ENCODE data around the gene ADGRF5. TPM values are rescaled to one million over a fixed set of nuclear protein-coding genes. Genes with fewer than 3 reads are reported as not detected.

Gene ADGRF5
- total RNA-seq, 1 experiment from 2014 or later, result not detected

DNA sequence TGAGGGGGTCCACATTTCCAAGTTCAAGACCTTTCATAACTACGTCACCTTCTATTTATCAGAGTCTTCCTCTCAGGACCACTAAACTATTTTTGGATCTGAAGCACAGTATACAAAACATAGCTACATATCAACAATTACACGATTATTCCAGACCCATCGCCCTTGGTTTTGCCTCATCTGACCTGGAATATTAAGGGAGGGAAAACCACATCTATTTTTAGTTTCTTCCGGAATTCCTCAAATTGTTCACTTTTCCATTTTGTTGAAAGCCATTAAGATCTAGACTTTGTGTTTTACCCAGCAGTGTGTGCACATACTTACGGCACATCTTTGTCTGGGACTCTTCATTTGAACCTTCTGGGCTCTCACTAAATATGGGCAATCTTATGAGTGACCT is 12.0 kb upstream of the ADGRF5 start:
- in situ Hi-C loops (cut with HindIII; ENCODE audit: low pct_unique_long_range_greater_than_20kb, low sequenced_read_pairs), result no loop called here
- no peak for DNase-seq (ENCODE audit: low read depth)

GRCh38 chr6:46932526-46933319 is 11.0 kb upstream of the ADGRF5 start:
- in situ Hi-C loops (cut with HindIII; ENCODE audit: low pct_unique_long_range_greater_than_20kb, low sequenced_read_pairs), result no loop called here
- peak; percentile 40 for DNase-seq (ENCODE audit: low read depth)

DNA sequence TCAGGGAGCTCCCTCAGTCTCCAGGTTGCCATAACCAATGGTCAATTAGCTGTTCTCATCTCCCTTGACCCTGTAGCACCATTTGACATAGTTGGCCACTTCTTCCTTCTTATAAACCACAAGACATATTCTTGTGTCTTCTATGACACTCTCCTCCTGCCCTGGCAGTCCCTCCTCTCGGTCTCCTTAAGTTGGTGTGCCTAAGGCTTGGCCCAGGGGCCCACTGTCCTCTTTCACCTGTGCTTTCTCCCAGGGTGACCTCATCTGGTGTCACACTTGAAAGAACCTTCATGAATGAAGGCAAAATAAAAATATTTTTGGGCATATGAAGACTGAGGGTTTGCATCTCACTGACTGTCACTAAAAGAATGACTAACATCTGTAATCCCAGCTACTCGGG is 9.7 kb upstream of the ADGRF5 start:
- in situ Hi-C loops (cut with HindIII; ENCODE audit: low pct_unique_long_range_greater_than_20kb, low sequenced_read_pairs), result no loop called here
- no peak for DNase-seq (ENCODE audit: low read depth)

- no peak for DNase-seq (ENCODE audit: low read depth)
- in situ Hi-C loops (cut with HindIII; ENCODE audit: low pct_unique_long_range_greater_than_20kb, low sequenced_read_pairs), result no loop called here
These were observed 8.6 kb upstream of the ADGRF5 start for GRCh38 chr6:46930331-46930730.

GRCh38 chr6:46927066-46927465 is 5.3 kb upstream of the ADGRF5 start:
- DNase-seq (ENCODE audit: low read depth), result no peak
- in situ Hi-C loops (cut with HindIII; ENCODE audit: low pct_unique_long_range_greater_than_20kb, low sequenced_read_pairs), result no loop called here

- no peak for DNase-seq (ENCODE audit: low read depth)
- in situ Hi-C loops (cut with HindIII; ENCODE audit: low pct_unique_long_range_greater_than_20kb, low sequenced_read_pairs), result no loop called here
These were observed 4.7 kb upstream of the ADGRF5 start for GRCh38 chr6:46926481-46926880.

- in situ Hi-C loops (cut with HindIII; ENCODE audit: low pct_unique_long_range_greater_than_20kb, low sequenced_read_pairs), result no loop called here
These were observed 4.0 kb upstream of the ADGRF5 start for GRCh38 chr6:46925563-46926253.

DNA sequence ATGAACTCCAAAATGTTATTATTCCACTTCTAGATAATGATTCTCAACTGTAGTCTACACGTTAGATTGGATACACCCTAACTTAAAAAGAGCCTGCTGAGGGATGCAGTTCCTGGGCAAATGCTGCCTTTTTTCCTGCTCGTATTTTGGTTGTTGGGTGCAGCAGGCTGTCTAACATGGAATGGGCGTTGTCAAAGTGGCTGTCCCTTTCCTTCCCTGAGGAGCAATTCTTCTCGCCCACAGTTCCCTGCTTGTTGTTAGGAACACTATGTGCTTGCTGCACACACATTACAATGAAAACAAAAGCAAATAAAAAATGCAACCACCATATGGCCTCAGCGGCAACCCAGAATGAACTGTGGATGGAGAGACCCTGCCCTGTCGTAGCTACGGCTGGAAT is 1.7 kb upstream of the ADGRF5 start:
- no peak for DNase-seq (ENCODE audit: low read depth)
- in situ Hi-C loops (cut with HindIII; ENCODE audit: low pct_unique_long_range_greater_than_20kb, low sequenced_read_pairs), result no loop called here

More at GRCh38 chr6:46925563-46926253, 4.0 kb upstream of the ADGRF5 start:
- DNase-seq (ENCODE audit: low read depth), result no peak

DNA sequence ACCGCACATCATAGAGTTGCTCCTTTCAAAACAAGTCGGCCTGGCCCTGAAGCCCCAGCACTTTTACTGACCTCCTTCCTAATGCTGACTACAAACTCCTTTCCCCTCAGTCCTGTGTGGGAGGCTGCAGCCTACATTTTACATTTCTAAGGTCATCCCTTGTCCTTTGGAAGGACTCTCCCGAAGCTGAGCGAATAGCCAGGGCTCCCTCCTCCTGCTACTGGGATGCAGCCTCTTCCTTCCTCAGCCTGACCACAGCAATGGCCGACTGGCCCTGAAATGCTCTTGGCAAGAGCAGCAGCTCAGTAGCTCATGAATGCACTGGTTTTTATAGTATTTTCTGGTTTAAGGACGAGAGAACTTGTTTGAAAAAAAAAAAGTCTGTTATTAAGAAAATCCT is 679 bp downstream of the ADGRF5 start:
- no peak for DNase-seq (ENCODE audit: low read depth)
- in situ Hi-C loops (cut with HindIII; ENCODE audit: low pct_unique_long_range_greater_than_20kb, low sequenced_read_pairs), result no loop called here

GRCh38 chr6:46918806-46919205 is 2.9 kb downstream of the ADGRF5 start:
- in situ Hi-C loops (cut with HindIII; ENCODE audit: low pct_unique_long_range_greater_than_20kb, low sequenced_read_pairs), result no loop called here
- no peak for DNase-seq (ENCODE audit: low read depth)

DNA sequence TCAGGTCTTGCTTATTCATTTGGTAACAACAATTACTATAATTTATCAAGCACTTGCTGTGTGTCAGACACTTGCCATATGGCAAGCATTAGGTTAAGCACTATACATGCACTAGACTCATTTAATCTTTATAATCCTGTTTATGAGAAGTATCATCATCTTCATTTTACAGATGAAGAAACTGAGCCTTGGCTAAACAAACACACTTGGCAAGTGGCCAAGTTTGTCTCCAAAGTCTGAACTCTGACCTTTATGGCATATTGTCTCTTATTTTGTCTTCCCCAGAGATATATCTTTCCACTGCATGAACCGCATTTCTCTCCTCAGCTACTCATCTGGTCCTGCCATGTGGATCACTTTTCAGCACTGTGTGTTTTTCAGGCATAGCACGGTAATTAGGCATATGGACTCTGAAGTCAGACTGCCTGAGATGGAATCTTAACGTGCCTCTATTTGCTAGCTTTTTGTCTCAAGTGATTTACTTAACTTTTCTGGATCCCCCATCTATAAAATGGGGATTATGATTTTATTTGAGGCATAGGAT is 4.7 kb downstream of the ADGRF5 start:
- no peak for DNase-seq (ENCODE audit: low read depth)
- in situ Hi-C loops (cut with HindIII; ENCODE audit: low pct_unique_long_range_greater_than_20kb, low sequenced_read_pairs), result no loop called here

GRCh38 chr6:46915866-46916265 is 5.9 kb downstream of the ADGRF5 start:
- in situ Hi-C loops (cut with HindIII; ENCODE audit: low pct_unique_long_range_greater_than_20kb, low sequenced_read_pairs), result no loop called here
- no peak for DNase-seq (ENCODE audit: low read depth)

- in situ Hi-C loops (cut with HindIII; ENCODE audit: low pct_unique_long_range_greater_than_20kb, low sequenced_read_pairs), result no loop called here
- no peak for DNase-seq (ENCODE audit: low read depth)
These were observed 6.4 kb downstream of the ADGRF5 start for GRCh38 chr6:46915380-46915779.

DNA sequence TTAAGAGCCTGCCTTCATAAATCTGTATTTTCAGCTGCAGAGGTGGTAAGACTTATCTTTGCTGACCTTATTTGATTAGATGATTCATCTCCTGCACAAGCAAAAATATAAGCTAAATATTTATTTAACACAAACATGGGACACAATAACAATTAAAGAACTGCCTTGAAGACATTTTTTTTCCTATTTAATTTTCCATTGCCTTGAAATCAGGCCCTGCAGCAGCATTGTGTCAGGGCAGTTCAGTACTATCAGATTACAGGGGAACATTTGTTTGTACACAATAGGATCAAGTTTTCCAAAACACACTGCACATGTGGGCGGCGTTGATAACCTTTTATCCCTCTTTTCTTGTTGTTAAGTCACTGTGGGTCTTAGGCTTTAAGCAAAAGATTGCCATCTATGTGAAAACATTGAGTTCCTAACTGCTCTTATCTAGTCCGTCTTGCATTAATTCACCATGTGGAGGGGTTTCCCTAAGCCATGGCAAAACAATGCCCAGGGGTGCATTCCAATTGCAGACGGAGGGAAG is 7.4 kb downstream of the ADGRF5 start:
- in situ Hi-C loops (cut with HindIII; ENCODE audit: low pct_unique_long_range_greater_than_20kb, low sequenced_read_pairs), result no loop called here
- DNase-seq (ENCODE audit: low read depth), result no peak

DNA sequence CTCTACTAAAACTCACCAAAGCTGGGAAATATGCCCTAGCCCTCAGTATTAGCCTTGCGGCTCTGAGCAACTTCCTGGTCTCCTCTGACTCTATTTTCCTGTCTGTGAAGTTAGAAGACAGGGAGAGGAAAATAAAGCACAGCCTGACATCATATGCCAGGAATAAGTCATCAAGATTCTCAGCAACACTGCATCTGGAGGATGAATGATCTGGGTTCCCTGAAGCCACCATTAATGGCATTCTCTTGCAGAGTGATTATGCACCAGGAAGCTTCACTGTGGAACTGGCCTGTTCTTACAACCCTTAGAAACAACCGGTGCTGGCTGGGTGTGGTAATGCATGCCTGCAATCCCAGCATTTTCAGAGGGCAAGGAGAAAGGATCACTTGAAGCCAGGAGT is 12.4 kb downstream of the ADGRF5 start:
- in situ Hi-C loops (cut with HindIII; ENCODE audit: low pct_unique_long_range_greater_than_20kb, low sequenced_read_pairs), result no loop called here
- DNase-seq (ENCODE audit: low read depth), result no peak

GRCh38 chr6:46906776-46907175 is 15.0 kb downstream of the ADGRF5 start:
- in situ Hi-C loops (cut with HindIII; ENCODE audit: low pct_unique_long_range_greater_than_20kb, low sequenced_read_pairs), result no loop called here
- no peak for DNase-seq (ENCODE audit: low read depth)

GRCh38 chr6:46904117-46904516 is 17.6 kb downstream of the ADGRF5 start:
- DNase-seq (ENCODE audit: low read depth), result no peak
- in situ Hi-C loops (cut with HindIII; ENCODE audit: low pct_unique_long_range_greater_than_20kb, low sequenced_read_pairs), result no loop called here

DNA sequence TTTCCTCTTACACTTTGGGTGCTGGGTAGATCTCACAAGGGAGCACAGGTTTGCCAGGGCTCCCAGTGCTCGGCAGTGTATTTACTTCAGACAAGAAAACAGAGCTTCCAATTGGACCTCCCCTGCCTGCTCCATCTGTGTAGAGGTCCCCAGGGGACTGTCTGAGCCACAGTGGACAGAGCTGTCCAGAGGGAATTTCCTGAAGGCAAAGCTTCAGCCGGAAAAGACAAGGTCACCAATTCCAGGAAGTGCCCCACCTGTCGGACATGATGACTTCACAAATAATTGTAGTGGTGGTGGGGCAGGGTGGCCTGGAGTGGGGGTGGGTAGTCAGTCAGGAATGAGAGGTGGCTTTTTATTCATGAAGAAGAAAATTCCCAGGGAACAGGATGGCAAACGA is 18.6 kb downstream of the ADGRF5 start:
- no peak for DNase-seq (ENCODE audit: low read depth)
- in situ Hi-C loops (cut with HindIII; ENCODE audit: low pct_unique_long_range_greater_than_20kb, low sequenced_read_pairs), result no loop called here

- in situ Hi-C loops (cut with HindIII; ENCODE audit: low pct_unique_long_range_greater_than_20kb, low sequenced_read_pairs), result no loop called here
- no peak for DNase-seq (ENCODE audit: low read depth)
These were observed 19.8 kb downstream of the ADGRF5 start for GRCh38 chr6:46901882-46902314.
